Measurements from ENCODE around the gene C16orf95.

GRCh38 chr16:87358696-87359095 lies 41.5 kb upstream of the C16orf95 start:
- TF ChIP-seq, protein P1, sequence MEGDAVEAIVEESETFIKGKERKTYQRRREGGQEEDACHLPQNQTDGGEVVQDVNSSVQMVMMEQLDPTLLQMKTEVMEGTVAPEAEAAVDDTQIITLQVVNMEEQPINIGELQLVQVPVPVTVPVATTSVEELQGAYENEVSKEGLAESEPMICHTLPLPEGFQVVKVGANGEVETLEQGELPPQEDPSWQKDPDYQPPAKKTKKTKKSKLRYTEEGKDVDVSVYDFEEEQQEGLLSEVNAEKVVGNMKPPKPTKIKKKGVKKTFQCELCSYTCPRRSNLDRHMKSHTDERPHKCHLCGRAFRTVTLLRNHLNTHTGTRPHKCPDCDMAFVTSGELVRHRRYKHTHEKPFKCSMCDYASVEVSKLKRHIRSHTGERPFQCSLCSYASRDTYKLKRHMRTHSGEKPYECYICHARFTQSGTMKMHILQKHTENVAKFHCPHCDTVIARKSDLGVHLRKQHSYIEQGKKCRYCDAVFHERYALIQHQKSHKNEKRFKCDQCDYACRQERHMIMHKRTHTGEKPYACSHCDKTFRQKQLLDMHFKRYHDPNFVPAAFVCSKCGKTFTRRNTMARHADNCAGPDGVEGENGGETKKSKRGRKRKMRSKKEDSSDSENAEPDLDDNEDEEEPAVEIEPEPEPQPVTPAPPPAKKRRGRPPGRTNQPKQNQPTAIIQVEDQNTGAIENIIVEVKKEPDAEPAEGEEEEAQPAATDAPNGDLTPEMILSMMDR (IDR thresholded peaks at IDR 0.05) = no peak
- TF ChIP-seq POLR2A (IDR thresholded peaks at IDR 0.05) (no peak), EP300 (IDR thresholded peaks at IDR 0.05) (no peak), POLR2AphosphoS5 (IDR thresholded peaks at IDR 0.05) (no peak)
